ENCODE results near the gene ATRNL1. TPM values are rescaled to one million over a fixed set of nuclear protein-coding genes. Genes with fewer than 3 reads are reported as not detected.
"Not testable (repeated sequence)": the region's sequence is repeated elsewhere in the genome, so short reads cannot be mapped to it uniquely, and the experiment has no call there.

The ATRNL1 gene
- total RNA-seq, 1 donor from 2014 or later, result 15.5 TPM

DNA sequence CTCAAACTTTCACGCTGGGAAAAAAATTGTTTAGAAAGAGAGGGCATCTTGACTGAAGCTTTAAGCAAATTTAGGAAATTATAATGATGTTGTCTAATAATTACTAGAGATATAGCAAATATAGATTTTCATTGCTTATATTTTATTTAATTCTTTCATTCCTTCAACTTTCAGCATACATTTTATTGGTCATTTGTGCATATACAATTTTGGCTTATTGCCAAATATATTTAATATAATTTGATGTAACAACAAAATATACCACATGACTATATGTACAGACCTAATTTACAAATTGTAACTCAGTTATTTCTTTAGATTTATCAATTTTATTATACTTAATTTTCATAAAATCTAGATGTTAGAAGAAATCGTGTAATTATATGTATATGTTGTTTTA lies 390.1 kb downstream of the ATRNL1 start:
- H3K27me3 ChIP-seq, result no peaks in the 10 kb centered on the region
- H3K4me3 ChIP-seq, result no peak overlapping the region
- no peak overlapping the region for H3K27ac ChIP-seq
- intact Hi-C loops (cut with DNase I), result no loop called here
- DNase-seq (ENCODE audit: extremely low spot score in 2 of 2), result no peak
- H3K9me3 ChIP-seq, result no peaks in the 10 kb centered on the region
- TF ChIP-seq POLR2A (IDR thresholded peaks at IDR 0.05), result no peak
- no peak for TF ChIP-seq POLR2AphosphoS5 (IDR thresholded peaks at IDR 0.05; ENCODE audit: insufficient read depth in 1 of 2, low read depth in 1 of 2)
- TF ChIP-seq, protein P1, sequence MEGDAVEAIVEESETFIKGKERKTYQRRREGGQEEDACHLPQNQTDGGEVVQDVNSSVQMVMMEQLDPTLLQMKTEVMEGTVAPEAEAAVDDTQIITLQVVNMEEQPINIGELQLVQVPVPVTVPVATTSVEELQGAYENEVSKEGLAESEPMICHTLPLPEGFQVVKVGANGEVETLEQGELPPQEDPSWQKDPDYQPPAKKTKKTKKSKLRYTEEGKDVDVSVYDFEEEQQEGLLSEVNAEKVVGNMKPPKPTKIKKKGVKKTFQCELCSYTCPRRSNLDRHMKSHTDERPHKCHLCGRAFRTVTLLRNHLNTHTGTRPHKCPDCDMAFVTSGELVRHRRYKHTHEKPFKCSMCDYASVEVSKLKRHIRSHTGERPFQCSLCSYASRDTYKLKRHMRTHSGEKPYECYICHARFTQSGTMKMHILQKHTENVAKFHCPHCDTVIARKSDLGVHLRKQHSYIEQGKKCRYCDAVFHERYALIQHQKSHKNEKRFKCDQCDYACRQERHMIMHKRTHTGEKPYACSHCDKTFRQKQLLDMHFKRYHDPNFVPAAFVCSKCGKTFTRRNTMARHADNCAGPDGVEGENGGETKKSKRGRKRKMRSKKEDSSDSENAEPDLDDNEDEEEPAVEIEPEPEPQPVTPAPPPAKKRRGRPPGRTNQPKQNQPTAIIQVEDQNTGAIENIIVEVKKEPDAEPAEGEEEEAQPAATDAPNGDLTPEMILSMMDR (IDR thresholded peaks at IDR 0.05), result no peak
- no peaks in the 10 kb centered on the region for H3K36me3 ChIP-seq
- no peaks in the 10 kb centered on the region for H3K4me1 ChIP-seq

DNA sequence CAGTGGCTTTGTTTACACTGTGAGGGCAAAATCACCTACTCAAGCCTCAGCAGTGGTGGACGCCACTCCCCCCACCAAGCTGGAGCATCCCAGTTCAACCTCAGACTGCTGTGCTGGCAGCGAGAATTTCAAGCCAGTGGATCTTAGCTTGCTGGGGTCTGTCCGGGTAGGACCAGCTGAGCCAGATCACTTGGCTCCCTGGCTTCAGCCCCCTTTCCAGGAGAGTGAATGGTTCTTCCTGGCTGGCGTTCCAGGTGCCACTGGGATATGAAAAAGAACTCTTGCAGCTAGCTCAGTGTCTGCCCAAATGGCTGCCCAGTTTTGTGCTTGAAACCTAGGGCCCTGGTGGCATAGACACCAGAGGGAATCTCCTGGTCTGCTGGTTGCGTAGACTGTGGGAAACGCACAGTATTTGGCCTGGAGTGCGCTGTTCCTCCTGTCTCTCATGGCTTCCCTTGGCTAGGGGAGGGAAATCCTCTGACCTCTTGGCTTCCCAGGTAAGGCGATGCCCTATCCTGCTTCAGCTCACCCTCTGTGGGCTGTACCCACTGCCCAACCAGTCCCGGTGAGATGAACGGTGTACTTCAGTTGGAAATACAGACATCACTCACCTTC lies 398.5 kb downstream of the ATRNL1 start:
- intact Hi-C loops (cut with DNase I), result no loop called here
- Histone ChIP-seq H3K4me1 (no peaks in the 10 kb centered on the region), H3K27ac (no peak overlapping the region), H3K9me3 (no peaks in the 10 kb centered on the region), H3K4me3 (no peak overlapping the region), H3K27me3 (no peaks in the 10 kb centered on the region), H3K36me3 (no peaks in the 10 kb centered on the region)
- no peak for DNase-seq (ENCODE audit: extremely low spot score in 2 of 2)
- TF ChIP-seq POLR2AphosphoS5 (IDR thresholded peaks at IDR 0.05; ENCODE audit: insufficient read depth in 1 of 2, low read depth in 1 of 2) (no peak), POLR2A (IDR thresholded peaks at IDR 0.05) (no peak)
- TF ChIP-seq, protein P1 (IDR thresholded peaks at IDR 0.05), result no peak

DNA sequence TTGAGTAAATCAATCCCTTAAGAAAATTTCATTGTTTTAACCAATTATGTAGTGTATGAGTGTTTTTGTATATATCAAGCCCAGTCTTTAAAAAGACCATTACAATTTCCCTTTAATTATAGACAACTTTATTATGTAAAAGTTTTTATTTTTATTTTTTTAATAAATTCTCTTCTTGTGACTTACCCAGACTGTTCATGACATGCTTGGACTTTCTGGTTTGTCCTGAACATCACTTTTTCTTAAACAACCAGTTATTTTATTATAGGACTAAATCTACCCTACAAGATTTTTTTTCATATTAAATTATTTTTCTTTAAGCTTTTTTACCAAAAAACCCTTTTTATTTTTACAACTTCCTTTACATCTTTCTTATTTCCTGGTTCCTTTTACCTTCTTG lies 410.4 kb downstream of the ATRNL1 start:
- intact Hi-C loops (cut with DNase I), result no loop called here
- no peaks in the 10 kb centered on the region for H3K36me3 ChIP-seq
- H3K27me3 ChIP-seq, result no peaks in the 10 kb centered on the region
- H3K27ac ChIP-seq, result no peak overlapping the region
- TF ChIP-seq, protein P1 (IDR thresholded peaks at IDR 0.05), result no peak
- TF ChIP-seq POLR2A (IDR thresholded peaks at IDR 0.05), result no peak
- TF ChIP-seq POLR2AphosphoS5 (IDR thresholded peaks at IDR 0.05; ENCODE audit: insufficient read depth in 1 of 2, low read depth in 1 of 2), result no peak
- no peaks in the 10 kb centered on the region for H3K4me1 ChIP-seq
- H3K4me3 ChIP-seq, result no peak overlapping the region
- no peak for DNase-seq (ENCODE audit: extremely low spot score in 2 of 2)
- no peaks in the 10 kb centered on the region for H3K9me3 ChIP-seq

DNA sequence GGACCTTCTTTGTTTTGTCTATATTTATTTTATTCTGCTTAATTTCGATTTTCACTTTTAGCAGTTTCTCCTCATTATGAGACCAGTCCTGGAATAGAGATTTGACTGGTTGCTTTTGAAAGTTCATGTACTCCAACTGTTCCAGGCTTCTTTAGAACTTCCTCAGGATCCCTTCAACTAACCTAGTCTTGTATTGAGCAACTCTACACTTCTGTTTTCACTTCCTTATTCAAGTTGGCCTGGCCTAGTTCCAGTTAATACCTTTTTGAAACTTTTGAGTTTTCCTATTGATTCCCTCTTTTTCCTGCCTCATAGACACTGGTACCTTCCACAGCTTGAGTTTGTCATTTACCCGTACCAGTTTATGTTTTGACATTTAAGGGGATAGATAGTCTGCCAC lies 421.7 kb downstream of the ATRNL1 start:
- H3K4me3 ChIP-seq, result no peak overlapping the region
- no peaks in the 10 kb centered on the region for H3K9me3 ChIP-seq
- no peaks in the 10 kb centered on the region for H3K36me3 ChIP-seq
- no peak for TF ChIP-seq POLR2A (IDR thresholded peaks at IDR 0.05)
- no peak for TF ChIP-seq POLR2AphosphoS5 (IDR thresholded peaks at IDR 0.05; ENCODE audit: insufficient read depth in 1 of 2, low read depth in 1 of 2)
- TF ChIP-seq, protein P1 (IDR thresholded peaks at IDR 0.05), result no peak
- DNase-seq (ENCODE audit: extremely low spot score in 2 of 2), result no peak
- no peaks in the 10 kb centered on the region for H3K4me1 ChIP-seq
- H3K27ac ChIP-seq, result no peak overlapping the region
- H3K27me3 ChIP-seq, result no peaks in the 10 kb centered on the region
- intact Hi-C loops (cut with DNase I), result no loop called here

DNA sequence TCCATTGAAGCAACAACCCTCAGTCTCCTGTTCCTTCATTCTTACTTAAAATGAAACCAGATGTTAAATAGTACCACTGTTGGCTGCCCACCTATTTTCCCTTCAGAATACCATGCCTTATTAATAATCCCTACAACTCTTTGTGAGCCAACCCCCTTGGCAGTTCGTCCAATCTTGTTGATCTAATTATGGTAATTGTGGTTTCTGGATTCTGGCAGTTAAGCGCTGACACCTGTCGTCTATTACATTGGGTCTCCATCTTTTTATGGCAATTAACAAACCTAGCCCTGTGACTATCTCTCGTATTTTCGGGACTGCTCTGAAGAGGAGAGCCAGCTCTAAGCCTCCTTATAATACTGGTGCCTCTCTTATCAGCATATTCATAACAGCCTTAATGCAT lies 432.0 kb downstream of the ATRNL1 start:
- Histone ChIP-seq H3K4me3 (no peak overlapping the region), H3K27ac (no peak overlapping the region), H3K27me3 (no peaks in the 10 kb centered on the region), H3K9me3 (peaks cover 4% of the 10 kb centered on the region), H3K4me1 (no peaks in the 10 kb centered on the region), H3K36me3 (no peaks in the 10 kb centered on the region)
- intact Hi-C loops (cut with DNase I), result no loop called here
- TF ChIP-seq POLR2A (IDR thresholded peaks at IDR 0.05), result no peak
- TF ChIP-seq, protein P1 (IDR thresholded peaks at IDR 0.05), result no peak
- no peak for DNase-seq (ENCODE audit: extremely low spot score in 2 of 2)

DNA sequence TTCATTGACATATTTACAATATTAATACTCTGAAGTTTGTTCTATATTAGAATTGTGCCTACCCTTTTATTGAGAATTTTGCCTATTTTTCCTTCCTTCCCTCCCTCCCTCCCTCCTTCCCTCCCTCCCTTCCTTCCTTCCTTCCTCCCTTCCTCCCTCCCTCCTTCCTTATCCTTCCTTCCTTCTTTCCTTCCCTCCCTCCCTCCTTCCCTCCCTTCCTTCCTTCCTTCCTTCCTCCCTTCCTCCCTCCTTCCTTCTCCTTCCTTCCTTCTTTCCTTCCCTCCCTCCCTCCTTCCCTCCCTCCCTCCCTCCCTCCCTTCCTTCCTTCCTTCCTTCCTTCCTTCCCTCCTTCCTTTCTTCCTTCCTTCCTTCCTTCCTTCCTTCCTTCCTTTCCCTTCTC lies 434.5 kb downstream of the ATRNL1 start:
- H3K4me3 ChIP-seq; H3K4me1 ChIP-seq; H3K27ac ChIP-seq; DNase-seq (ENCODE audit: extremely low spot score in 2 of 2); H3K9me3 ChIP-seq; H3K27me3 ChIP-seq; intact Hi-C loops (cut with DNase I); H3K36me3 ChIP-seq: not testable (repeated sequence)

DNA sequence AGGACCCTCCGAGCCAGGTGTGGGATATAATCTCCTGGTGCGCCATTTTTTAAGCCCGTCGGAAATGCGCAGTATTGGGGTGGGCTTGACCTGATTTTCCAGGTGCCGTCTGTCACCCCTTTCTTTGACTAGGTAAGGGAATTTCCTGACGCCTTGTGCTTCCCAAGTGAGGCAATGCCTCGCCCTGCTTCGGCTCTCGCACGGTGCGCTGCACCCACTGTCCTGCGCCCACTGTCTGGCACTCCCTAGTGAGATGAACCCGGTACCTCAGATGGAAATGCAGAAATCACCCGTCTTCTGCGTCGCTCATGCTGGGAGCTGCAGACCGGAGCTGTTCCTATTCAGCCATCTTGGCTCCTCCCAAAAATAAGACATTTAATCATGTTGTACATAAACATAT lies 443.2 kb downstream of the ATRNL1 start:
- intact Hi-C loops (cut with DNase I); H3K27ac ChIP-seq; DNase-seq (ENCODE audit: extremely low spot score in 2 of 2); H3K27me3 ChIP-seq; H3K9me3 ChIP-seq; H3K4me3 ChIP-seq; H3K4me1 ChIP-seq; H3K36me3 ChIP-seq: not testable (repeated sequence)
